A549 (cell line): ENCODE data around the gene PTPRCAP. TPM values are rescaled to one million over a fixed set of nuclear protein-coding genes. Genes with fewer than 3 reads are reported as not detected.

Source experiments
- ATAC-seq, 2 experiments: fragments of 200-7000 bp in 1 of 2; fragments of >200 bp in 1 of 2; cut with Nextera tagmentation in 1 of 2; cut with Tn5 transposase in 1 of 2; 3 replicates each; pipeline versions ENCODE4 v1.8.0 to v1.9.1; 2018 to 2020; ENCODE audit warnings: mild to moderate bottlenecking in 1 of 2, moderate library complexity in 1 of 2
- CTCF ChIA-PET: fragments of 300-600 bp; sonication (Branson Sonifier 250); formaldehyde crosslinking; extraction: SDS; loops from one replicate; lab custom pipeline; 2021; ENCODE audit warnings: antibody characterized with exemption, inconsistent platforms; lab: Yijun Ruan, JAX
- POLR2A ChIA-PET: fragments of 350-600 bp; formaldehyde crosslinking; extraction: SDS; loops from one replicate; lab custom pipeline; 2021; ENCODE audit warnings: antibody characterized with exemption, inconsistent platforms; lab: Yijun Ruan, JAX
- DNase-seq, 2 experiments: peaks; one replicate each; pipeline versions ENCODE4 v3.0.0 to v3.0.0-alpha.2; 2011 to 2016; ENCODE audit warnings: low read depth in 1 of 2, low spot score in 1 of 2
- FAIRE-seq: peaks from 2 replicates; lab custom pipeline; 2011; peaks lifted over from hg19 to GRCh38; lab: Jason Lieb, UNC
- H3K27ac ChIP-seq, 2 experiments: fragments of >200 bp; sonication (Bioruptor Twin); formaldehyde crosslinking; 3 replicates each; pipeline ENCODE4 v1.5.1; 2016 to 2017
- H3K4me1 ChIP-seq: fragments of >200 bp; sonication (Bioruptor Twin); formaldehyde crosslinking; 3 replicates; pipeline ENCODE4 v1.6.1; 2016
- H3K4me2 ChIP-seq: fragments of >200 bp; sonication (Bioruptor Twin); formaldehyde crosslinking; 3 replicates; pipeline ENCODE4 v1.6.1; 2016
- H3K4me3 ChIP-seq: fragments of >200 bp; sonication (Bioruptor Twin); formaldehyde crosslinking; 3 replicates; pipeline ENCODE4 v1.5.1; 2016
- H3K9me3 ChIP-seq: fragments of >200 bp; sonication (Bioruptor Twin); formaldehyde crosslinking; 3 replicates; pipeline ENCODE4 v1.6.1; 2016
- ATOH8 ChIP-seq: fragments of 250-450 bp; sonication (Bioruptor Pico); IDR thresholded peaks from 2 replicates; pipeline ENCODE4 v1.5.0; 2020; ENCODE audit warnings: low read depth, mild to moderate bottlenecking, moderate library complexity
- BCL3 ChIP-seq: fragments of >200 bp; sonication (Bioruptor Twin); formaldehyde crosslinking; IDR thresholded peaks from 3 replicates; pipeline ENCODE4 v1.6.1; 2016
- BHLHE40 ChIP-seq: IDR thresholded peaks from 2 replicates; pipeline ENCODE4 v1.6.1; 2012; ENCODE audit warnings: low read depth, low read length, inconsistent platforms
- CBX2 ChIP-seq: fragments of 200-600 bp; sonication (generic); IDR thresholded peaks from 2 replicates; pipeline ENCODE4 v1.6.1; 2016; ENCODE audit warnings: low read depth, mild to moderate bottlenecking, borderline replicate concordance
- EP300 ChIP-seq, 2 experiments: fragments of >200 bp; sonication (Bioruptor Twin); formaldehyde crosslinking; IDR thresholded peaks; 2 replicates in 1 of 2; 3 replicates in 1 of 2; pipeline ENCODE4 v1.6.1; 2016 to 2017
- GATA3 ChIP-seq: IDR thresholded peaks from 2 replicates; pipeline ENCODE4 v1.6.1; 2012; ENCODE audit warnings: borderline replicate concordance
- HDAC2 ChIP-seq: fragments of 200-600 bp; sonication (generic); IDR thresholded peaks from 2 replicates; pipeline ENCODE4 v1.6.1; 2016
- HOXB5 ChIP-seq: fragments of 250-450 bp; sonication (Bioruptor Pico); IDR thresholded peaks from 2 replicates; pipeline ENCODE4 v1.5.0; 2020; ENCODE audit warnings: mild to moderate bottlenecking, moderate library complexity
- JUN ChIP-seq, 2 experiments: fragments of >200 bp; sonication (Bioruptor Twin); formaldehyde crosslinking; IDR thresholded peaks; 2 replicates in 1 of 2; 3 replicates in 1 of 2; pipeline ENCODE4 v1.6.1; 2016 to 2017
- JUNB ChIP-seq: fragments of >200 bp; sonication (Bioruptor Twin); formaldehyde crosslinking; IDR thresholded peaks from 2 replicates; pipeline ENCODE4 v1.6.1; 2016
- MAFK ChIP-seq: fragments of 450-650 bp; IDR thresholded peaks from 2 replicates; pipeline ENCODE4 v1.6.1; 2014; ENCODE audit not compliant: partially characterized antibody
- NFE2L2 ChIP-seq: fragments of 150-350 bp; conservative IDR thresholded peaks from 2 replicates; pipeline ENCODE4 v1.6.1; 2014; ENCODE audit warnings: low read length
- NPAS2 ChIP-seq: fragments of 250-450 bp; sonication (Bioruptor Pico); IDR thresholded peaks from 2 replicates; pipeline ENCODE4 v1.8.0; 2022; ENCODE audit warnings: mild to moderate bottlenecking, moderate library complexity, borderline replicate concordance
- PBX3 ChIP-seq: IDR thresholded peaks from 2 replicates; pipeline ENCODE4 v1.6.1; 2012
- POLR2A ChIP-seq: IDR thresholded peaks from 2 replicates; pipeline ENCODE4 v1.6.1; 2012; ENCODE audit warnings: mild to moderate bottlenecking, low read length
- RAD21 ChIP-seq, 2 experiments: fragments of >200 bp in 1 of 2; sonication (Bioruptor Twin) in 1 of 2; formaldehyde crosslinking in 1 of 2; IDR thresholded peaks in 1 of 2; conservative IDR thresholded peaks in 1 of 2; 2 replicates in 1 of 2; 3 replicates in 1 of 2; pipeline ENCODE4 v1.6.1; 2012 to 2018; ENCODE audit warnings: inconsistent platforms in 1 of 2
- RARB ChIP-seq: fragments of 250-450 bp; sonication (Bioruptor Pico); IDR thresholded peaks from 2 replicates; pipeline ENCODE4 v1.8.0; 2021; ENCODE audit warnings: mild to moderate bottlenecking, moderate library complexity
- RCOR1 ChIP-seq: fragments of 150-350 bp; IDR thresholded peaks from 2 replicates; pipeline ENCODE4 v1.6.1; 2014; ENCODE audit warnings: antibody characterized with exemption, low read length, low read depth
- SMC3 ChIP-seq: fragments of >200 bp; sonication (Bioruptor Twin); formaldehyde crosslinking; IDR thresholded peaks from 3 replicates; pipeline ENCODE4 v1.6.1; 2018; ENCODE audit warnings: inconsistent platforms
- SREBF2 ChIP-seq: fragments of 450-650 bp; IDR thresholded peaks from 2 replicates; pipeline ENCODE4 v1.6.1; 2014; ENCODE audit warnings: mild to moderate bottlenecking, moderate library complexity
- TP53 ChIP-seq: fragments of 250-450 bp; sonication (Bioruptor Pico); IDR thresholded peaks from 2 replicates; pipeline ENCODE4 v1.5.0; 2021; ENCODE audit warnings: mild to moderate bottlenecking, moderate library complexity
- ZC3H11A ChIP-seq: fragments of 450-650 bp; IDR thresholded peaks from 2 replicates; pipeline ENCODE4 v1.6.1; 2014; ENCODE audit warnings: antibody characterized with exemption, mild to moderate bottlenecking
- ZFP36 ChIP-seq: fragments of 450-650 bp; IDR thresholded peaks from 2 replicates; pipeline ENCODE4 v1.6.1; 2014; ENCODE audit warnings: borderline replicate concordance; ENCODE audit not compliant: partially characterized antibody
- WGBS: methylation state at CpG from one replicate; pipeline ENCODE4 v1.1.6; 2017; ENCODE audit errors: missing lambda C conversion rate; 5-methylcytosine and 5-hydroxymethylcytosine counted together
- polyA plus RNA-seq, 4 experiments: library from polyadenylated mRNA; depleted of rRNA in 3 of 4; stranded (reverse); fragments of >200 nt; fragmentation: RNase III in 1 of 4; extraction: RNeasy Plus Mini Kit Qiagen cat#74134 plus additional on column Dnase treatment in 1 of 4; gene quantifications; 2 replicates in 3 of 4; 3 replicates in 1 of 4; pipeline ENCODE4 v1.2.3, GENCODE V29; 2011 to 2017
- TF ChIP-seq, protein P1 (sequence below): fragments of 150-350 bp; IDR thresholded peaks from 2 replicates; pipeline ENCODE4 v1.6.1; 2014; ENCODE audit warnings: low read depth, mild to moderate bottlenecking, low read length
- TF ChIP-seq, protein P2 (sequence below): fragments of 200-600 bp; sonication (generic); IDR thresholded peaks from 2 replicates; pipeline ENCODE4 v1.6.1; 2016; ENCODE audit warnings: antibody characterized with exemption, mild to moderate bottlenecking, moderate library complexity
- TF ChIP-seq, protein P3 (sequence below): IDR thresholded peaks from 2 replicates; pipeline ENCODE4 v1.6.1; 2012

Gene PTPRCAP
- polyA plus RNA-seq, 2 of the 4 experiments (the other 2 are of a cell fraction): 0.34 to 0.56 TPM

- DNase-seq: peak in 1 of 2 experiments; percentile 41
- peak; percentile 7 to 55; a peak in 5 of 6 replicates for ATAC-seq
- peaks cover 19% of the 10 kb centered on the region for H3K4me1 ChIP-seq
- no peak for FAIRE-seq
- ChIA-PET CTCF (interaction anchor here (1.2 to 4.2 kb wide), 2 partner anchors 19 to 35 kb away, joined by 4 to 30 read pairs; partner anchors contain the start of genes PPP1CA and TBC1D10C), POLR2A (interaction anchor here (0.7 to 1.7 kb wide), 5 partner anchors 10 to 133 kb away, joined by 3 to 12 read pairs (median 5); partner anchors contain the start of genes AIP, ANKRD13D, POLD4 and PPP1CA)
- peak overlapping the region; percentile 97 for H3K4me2 ChIP-seq
- H3K27ac ChIP-seq: peak overlapping the region in 1 of 2 experiments; percentile 90; a peak in 3 of 6 replicates
- 67% methylated on average over 22 of the region's 22 CpGs for WGBS
- H3K9me3 ChIP-seq: no peaks in the 10 kb centered on the region
- TF ChIP-seq JUNB (no peak), GATA3 (no peak), BHLHE40 (no peak), ZC3H11A (no peak), BCL3 (no peak), TP53 (CRISPR knock-in tag) (no peak), EP300 (IDR thresholded peaks at IDR 0.05) (no peak), NFE2L2 (no peak), NPAS2 (CRISPR knock-in tag) (no peak), SMC3 (no peak), HOXB5 (CRISPR knock-in tag) (no peak), ATOH8 (CRISPR knock-in tag) (no peak)
- TF ChIP-seq, protein P1, sequence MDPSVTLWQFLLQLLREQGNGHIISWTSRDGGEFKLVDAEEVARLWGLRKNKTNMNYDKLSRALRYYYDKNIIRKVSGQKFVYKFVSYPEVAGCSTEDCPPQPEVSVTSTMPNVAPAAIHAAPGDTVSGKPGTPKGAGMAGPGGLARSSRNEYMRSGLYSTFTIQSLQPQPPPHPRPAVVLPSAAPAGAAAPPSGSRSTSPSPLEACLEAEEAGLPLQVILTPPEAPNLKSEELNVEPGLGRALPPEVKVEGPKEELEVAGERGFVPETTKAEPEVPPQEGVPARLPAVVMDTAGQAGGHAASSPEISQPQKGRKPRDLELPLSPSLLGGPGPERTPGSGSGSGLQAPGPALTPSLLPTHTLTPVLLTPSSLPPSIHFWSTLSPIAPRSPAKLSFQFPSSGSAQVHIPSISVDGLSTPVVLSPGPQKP: no peak
- peak overlapping the region; percentile 57 for H3K4me3 ChIP-seq
These were observed 16.0 kb downstream of the PTPRCAP start for GRCh38 chr11:67421430-67422031.

DNA sequence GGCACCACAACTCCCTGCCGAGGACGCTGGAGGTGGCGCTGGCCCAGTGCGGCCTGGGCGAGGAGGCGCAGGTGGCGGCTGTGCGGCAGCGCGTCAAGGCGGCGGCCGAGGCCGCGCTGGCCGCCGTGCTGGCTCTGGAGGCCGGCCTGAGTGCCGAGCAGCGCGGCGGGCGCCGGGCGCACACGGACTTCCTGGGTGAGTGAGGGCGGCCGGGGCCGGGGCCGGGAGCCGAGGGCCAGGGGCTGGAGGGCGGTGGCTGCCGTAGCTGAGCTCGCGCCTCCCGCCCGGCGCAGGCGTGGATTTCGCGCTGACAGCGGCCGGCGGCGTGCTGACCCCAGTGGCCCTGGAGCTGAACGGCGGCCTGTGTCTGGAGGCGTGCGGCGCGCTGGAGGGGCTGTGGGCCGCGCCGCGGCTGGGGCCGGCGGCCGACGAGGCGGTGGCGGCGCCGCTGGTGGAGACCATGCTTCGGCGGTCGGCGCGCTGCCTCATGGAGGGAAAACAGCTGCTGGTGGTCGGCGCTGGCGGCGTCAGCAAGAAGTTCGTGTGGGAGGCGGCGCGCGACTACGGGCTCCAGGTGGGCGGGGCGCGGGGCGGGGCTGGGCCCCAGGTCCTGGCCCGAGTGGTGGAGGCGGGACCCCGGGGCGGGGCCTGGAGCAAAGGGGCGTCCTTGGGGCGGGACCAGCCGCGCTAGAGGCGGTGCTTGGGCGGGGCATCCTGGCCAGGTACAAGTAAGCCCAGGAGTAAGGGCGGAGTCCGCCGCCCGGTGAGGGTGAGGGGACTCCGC lies 16.6 kb downstream of the PTPRCAP start:
- Histone ChIP-seq H3K4me1 (peaks cover 26% of the 10 kb centered on the region), H3K4me2 (peak overlapping the region; percentile 97), H3K4me3 (peak overlapping the region; percentile 57), H3K9me3 (no peaks in the 10 kb centered on the region), H3K27ac (peak overlapping the region; percentile 75 to 90)
- POLR2A ChIA-PET: interaction anchor here (0.7 to 1.7 kb wide), 5 partner anchors 9 to 132 kb away, joined by 3 to 12 read pairs (median 5); partner anchors contain the start of genes AIP, ANKRD13D, POLD4 and PPP1CA
- CTCF ChIA-PET: interaction anchor here (0.6 to 4.2 kb wide), 5 partner anchors 16 to 74 kb away, joined by 3 to 30 read pairs (median 4); partner anchors contain the start of genes PPP1CA and TBC1D10C
- FAIRE-seq: no peak
- WGBS: 1% methylated on average over 12 of the region's 97 CpGs
- peak; percentile 68 to 89 for ATAC-seq
- DNase-seq: peak; percentile 80 to 92
- TF ChIP-seq CBX2 (no peak), ZFP36 (no peak), PBX3 (no peak), HDAC2 (no peak), ATOH8 (CRISPR knock-in tag) (no peak), POLR2A (peak; percentile 61), RCOR1 (no peak), TP53 (CRISPR knock-in tag) (no peak), JUN (IDR thresholded peaks at IDR 0.05) (peak in 1 of 2 experiments; percentile 64; a peak in 2 of 5 replicates), JUNB (no peak), HOXB5 (CRISPR knock-in tag) (0 out of 2 replicates have a peak, but pooled peaks have one; percentile 66), RARB (CRISPR knock-in tag) (no peak), MAFK (peak; percentile 36), RAD21 (conservative IDR thresholded peaks at IDR 0.05 in 1 of 2, IDR thresholded peaks at IDR 0.05 in 1 of 2) (no peak), SREBF2 (no peak)
- TF ChIP-seq, protein P2, sequence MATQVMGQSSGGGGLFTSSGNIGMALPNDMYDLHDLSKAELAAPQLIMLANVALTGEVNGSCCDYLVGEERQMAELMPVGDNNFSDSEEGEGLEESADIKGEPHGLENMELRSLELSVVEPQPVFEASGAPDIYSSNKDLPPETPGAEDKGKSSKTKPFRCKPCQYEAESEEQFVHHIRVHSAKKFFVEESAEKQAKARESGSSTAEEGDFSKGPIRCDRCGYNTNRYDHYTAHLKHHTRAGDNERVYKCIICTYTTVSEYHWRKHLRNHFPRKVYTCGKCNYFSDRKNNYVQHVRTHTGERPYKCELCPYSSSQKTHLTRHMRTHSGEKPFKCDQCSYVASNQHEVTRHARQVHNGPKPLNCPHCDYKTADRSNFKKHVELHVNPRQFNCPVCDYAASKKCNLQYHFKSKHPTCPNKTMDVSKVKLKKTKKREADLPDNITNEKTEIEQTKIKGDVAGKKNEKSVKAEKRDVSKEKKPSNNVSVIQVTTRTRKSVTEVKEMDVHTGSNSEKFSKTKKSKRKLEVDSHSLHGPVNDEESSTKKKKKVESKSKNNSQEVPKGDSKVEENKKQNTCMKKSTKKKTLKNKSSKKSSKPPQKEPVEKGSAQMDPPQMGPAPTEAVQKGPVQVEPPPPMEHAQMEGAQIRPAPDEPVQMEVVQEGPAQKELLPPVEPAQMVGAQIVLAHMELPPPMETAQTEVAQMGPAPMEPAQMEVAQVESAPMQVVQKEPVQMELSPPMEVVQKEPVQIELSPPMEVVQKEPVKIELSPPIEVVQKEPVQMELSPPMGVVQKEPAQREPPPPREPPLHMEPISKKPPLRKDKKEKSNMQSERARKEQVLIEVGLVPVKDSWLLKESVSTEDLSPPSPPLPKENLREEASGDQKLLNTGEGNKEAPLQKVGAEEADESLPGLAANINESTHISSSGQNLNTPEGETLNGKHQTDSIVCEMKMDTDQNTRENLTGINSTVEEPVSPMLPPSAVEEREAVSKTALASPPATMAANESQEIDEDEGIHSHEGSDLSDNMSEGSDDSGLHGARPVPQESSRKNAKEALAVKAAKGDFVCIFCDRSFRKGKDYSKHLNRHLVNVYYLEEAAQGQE: no peak
- TF ChIP-seq, protein P3, sequence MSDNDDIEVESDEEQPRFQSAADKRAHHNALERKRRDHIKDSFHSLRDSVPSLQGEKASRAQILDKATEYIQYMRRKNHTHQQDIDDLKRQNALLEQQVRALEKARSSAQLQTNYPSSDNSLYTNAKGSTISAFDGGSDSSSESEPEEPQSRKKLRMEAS: peak; percentile 47; the same call in 1 of the 2 replicates
